ENCODE results near the gene ZNF142.
A peak's percentile ranks its signal among the peaks of the same experiment; 100 is the strongest.

Gene ZNF142

GRCh38 chr2:218671654-218672566 is 12.5 kb upstream of the ZNF142 start, which contains the start of the genes RNF25 and STK36:
TSS of gene RNF25 (minus strand) at chr2:218672002. CDS start at chr2:218671970, 32 bp downstream.
TSS of gene STK36 (plus strand) at chr2:218672086. CDS start at chr2:218672830, 744 bp downstream.
- H3K27ac ChIP-seq (ENCODE audit: insufficient read depth, low read length, poor library complexity, severe bottlenecking) = peak within 1 kb of the TSS; percentile 77
- H3K9me3 ChIP-seq (ENCODE audit: control insufficient read depth, low read length) = no peaks in the 10 kb centered on the region
- peak; percentile 68 to 73 (median 70) for DNase-seq
- H3K4me1 ChIP-seq (ENCODE audit: control insufficient read depth, insufficient read depth, low read length, poor library complexity, severe bottlenecking) = peaks cover 7% of the 10 kb centered on the region
- no peaks in the 10 kb centered on the region for H3K27me3 ChIP-seq (replicated peaks; ENCODE audit: control insufficient read depth, insufficient read depth, low read length, poor library complexity, severe bottlenecking)
- H3K36me3 ChIP-seq (ENCODE audit: control insufficient read depth, insufficient read depth, low read length) = peaks cover 20% of the 10 kb centered on the region
- H3K4me3 ChIP-seq (ENCODE audit: insufficient read depth, low read depth, low read length, poor library complexity, severe bottlenecking) = peak within 1 kb of the TSS; percentile 89

- H3K9me3 ChIP-seq (ENCODE audit: control insufficient read depth, low read length) = no peaks in the 10 kb centered on the region
- peak overlapping the region; percentile 89 for H3K4me3 ChIP-seq (ENCODE audit: insufficient read depth, low read depth, low read length, poor library complexity, severe bottlenecking)
- DNase-seq = no peak
- H3K36me3 ChIP-seq (ENCODE audit: control insufficient read depth, insufficient read depth, low read length) = peaks cover 25% of the 10 kb centered on the region
- no peaks in the 10 kb centered on the region for H3K27me3 ChIP-seq (replicated peaks; ENCODE audit: control insufficient read depth, insufficient read depth, low read length, poor library complexity, severe bottlenecking)
- peak overlapping the region; percentile 77 for H3K27ac ChIP-seq (ENCODE audit: insufficient read depth, low read length, poor library complexity, severe bottlenecking)
- peaks cover 7% of the 10 kb centered on the region for H3K4me1 ChIP-seq (ENCODE audit: control insufficient read depth, insufficient read depth, low read length, poor library complexity, severe bottlenecking)
Observed at GRCh38 chr2:218671097-218671653, 11.8 kb upstream of the ZNF142 start.

- H3K9me3 ChIP-seq (ENCODE audit: control insufficient read depth, low read length) = no peaks in the 10 kb centered on the region
- H3K4me1 ChIP-seq (ENCODE audit: control insufficient read depth, insufficient read depth, low read length, poor library complexity, severe bottlenecking) = peaks cover 7% of the 10 kb centered on the region
- H3K27me3 ChIP-seq (replicated peaks; ENCODE audit: control insufficient read depth, insufficient read depth, low read length, poor library complexity, severe bottlenecking) = no peaks in the 10 kb centered on the region
- H3K27ac ChIP-seq (ENCODE audit: insufficient read depth, low read length, poor library complexity, severe bottlenecking) = no peak overlapping the region
- DNase-seq = no peak
- H3K36me3 ChIP-seq (ENCODE audit: control insufficient read depth, insufficient read depth, low read length) = peaks cover 66% of the 10 kb centered on the region
- H3K4me3 ChIP-seq (ENCODE audit: insufficient read depth, low read depth, low read length, poor library complexity, severe bottlenecking) = no peak overlapping the region
Observed at GRCh38 chr2:218664653-218665052, 5.2 kb upstream of the ZNF142 start.

DNA sequence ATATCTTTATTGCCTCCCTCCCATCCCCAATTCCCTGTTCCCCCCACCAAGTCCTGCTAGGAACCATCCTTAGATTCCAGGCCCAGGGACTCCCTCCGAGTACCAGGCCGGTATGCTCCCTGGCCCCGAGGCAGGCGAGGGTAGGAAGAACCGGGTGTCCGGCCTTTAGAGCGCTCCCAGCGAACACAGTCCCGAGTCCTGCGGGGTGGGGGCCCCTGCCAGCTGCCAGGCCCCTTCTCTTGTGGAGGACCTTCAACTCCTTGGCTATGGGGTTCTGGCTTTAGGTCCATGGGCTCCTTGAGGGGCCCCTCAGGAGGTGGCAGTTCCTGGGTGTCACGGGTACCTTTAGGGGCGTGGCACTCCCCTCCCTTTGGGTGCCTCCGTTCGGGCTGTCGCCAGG is 4.5 kb upstream of the ZNF142 start:
- H3K4me1 ChIP-seq (ENCODE audit: control insufficient read depth, insufficient read depth, low read length, poor library complexity, severe bottlenecking) = peaks cover 8% of the 10 kb centered on the region
- no peak for DNase-seq
- no peaks in the 10 kb centered on the region for H3K27me3 ChIP-seq (replicated peaks; ENCODE audit: control insufficient read depth, insufficient read depth, low read length, poor library complexity, severe bottlenecking)
- H3K27ac ChIP-seq (ENCODE audit: insufficient read depth, low read length, poor library complexity, severe bottlenecking) = no peak overlapping the region
- peaks cover 62% of the 10 kb centered on the region for H3K36me3 ChIP-seq (ENCODE audit: control insufficient read depth, insufficient read depth, low read length)
- no peaks in the 10 kb centered on the region for H3K9me3 ChIP-seq (ENCODE audit: control insufficient read depth, low read length)
- H3K4me3 ChIP-seq (ENCODE audit: insufficient read depth, low read depth, low read length, poor library complexity, severe bottlenecking) = no peak overlapping the region

DNA sequence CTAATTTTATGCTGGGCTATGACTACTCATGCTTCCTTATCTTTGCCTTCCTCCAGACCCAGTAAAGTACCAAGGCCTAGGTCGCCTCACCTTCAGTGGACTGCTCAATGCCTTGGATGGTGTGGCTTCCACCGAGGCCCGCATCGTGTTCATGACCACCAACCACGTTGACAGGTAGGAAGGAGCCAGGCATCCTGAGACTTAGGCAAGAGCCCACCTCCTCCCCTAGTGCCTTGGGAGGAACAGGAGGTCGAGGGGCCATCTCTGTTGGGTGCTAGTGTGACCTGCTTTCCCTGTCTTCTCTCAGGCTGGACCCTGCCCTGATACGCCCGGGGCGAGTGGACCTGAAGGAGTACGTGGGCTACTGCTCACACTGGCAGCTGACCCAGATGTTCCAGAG is 3.4 kb upstream of the ZNF142 start:
- no peak overlapping the region for H3K27ac ChIP-seq (ENCODE audit: insufficient read depth, low read length, poor library complexity, severe bottlenecking)

DNA sequence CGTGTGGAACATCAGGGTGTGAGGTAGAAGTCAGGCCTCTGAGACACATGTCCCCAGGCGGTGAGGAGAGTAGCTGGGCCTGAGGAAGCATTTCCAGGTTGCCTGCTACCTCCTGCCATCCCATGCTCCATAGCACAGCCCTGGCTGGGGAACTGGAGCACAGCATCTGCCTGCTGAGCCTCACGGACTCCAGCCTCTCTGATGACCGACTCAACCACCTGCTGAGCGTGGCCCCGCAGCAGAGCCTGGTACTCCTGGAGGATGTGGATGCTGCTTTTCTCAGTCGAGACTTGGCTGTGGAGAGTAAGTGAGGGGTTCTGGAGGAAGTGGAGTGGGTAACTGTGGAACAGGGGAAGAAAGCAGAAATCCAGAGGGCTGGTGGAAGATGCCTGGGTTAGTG is 3.0 kb upstream of the ZNF142 start:
- Histone ChIP-seq H3K4me3 (ENCODE audit: insufficient read depth, low read depth, low read length, poor library complexity, severe bottlenecking) (no peak overlapping the region), H3K4me1 (ENCODE audit: control insufficient read depth, insufficient read depth, low read length, poor library complexity, severe bottlenecking) (peaks cover 8% of the 10 kb centered on the region), H3K27ac (ENCODE audit: insufficient read depth, low read length, poor library complexity, severe bottlenecking) (no peak overlapping the region), H3K9me3 (ENCODE audit: control insufficient read depth, low read length) (no peaks in the 10 kb centered on the region), H3K27me3 (replicated peaks; ENCODE audit: control insufficient read depth, insufficient read depth, low read length, poor library complexity, severe bottlenecking) (no peaks in the 10 kb centered on the region), H3K36me3 (ENCODE audit: control insufficient read depth, insufficient read depth, low read length) (peaks cover 50% of the 10 kb centered on the region)
- no peak for DNase-seq

More for the DNA sequence above, 3.4 kb upstream of the ZNF142 start:
- Histone ChIP-seq H3K27me3 (replicated peaks; ENCODE audit: control insufficient read depth, insufficient read depth, low read length, poor library complexity, severe bottlenecking) (no peaks in the 10 kb centered on the region), H3K4me1 (ENCODE audit: control insufficient read depth, insufficient read depth, low read length, poor library complexity, severe bottlenecking) (peaks cover 8% of the 10 kb centered on the region), H3K36me3 (ENCODE audit: control insufficient read depth, insufficient read depth, low read length) (peaks cover 54% of the 10 kb centered on the region), H3K9me3 (ENCODE audit: control insufficient read depth, low read length) (no peaks in the 10 kb centered on the region), H3K4me3 (ENCODE audit: insufficient read depth, low read depth, low read length, poor library complexity, severe bottlenecking) (no peak overlapping the region)
- no peak for DNase-seq

- Histone ChIP-seq H3K36me3 (ENCODE audit: control insufficient read depth, insufficient read depth, low read length) (peaks cover 44% of the 10 kb centered on the region), H3K27me3 (replicated peaks; ENCODE audit: control insufficient read depth, insufficient read depth, low read length, poor library complexity, severe bottlenecking) (no peaks in the 10 kb centered on the region), H3K27ac (ENCODE audit: insufficient read depth, low read length, poor library complexity, severe bottlenecking) (peak overlapping the region; percentile 70), H3K4me1 (ENCODE audit: control insufficient read depth, insufficient read depth, low read length, poor library complexity, severe bottlenecking) (peaks cover 8% of the 10 kb centered on the region), H3K9me3 (ENCODE audit: control insufficient read depth, low read length) (no peaks in the 10 kb centered on the region), H3K4me3 (ENCODE audit: insufficient read depth, low read depth, low read length, poor library complexity, severe bottlenecking) (peak overlapping the region; percentile 82)
- DNase-seq = no peak
Observed at GRCh38 chr2:218659988-218660358, 550 bp upstream of the ZNF142 start.

DNA sequence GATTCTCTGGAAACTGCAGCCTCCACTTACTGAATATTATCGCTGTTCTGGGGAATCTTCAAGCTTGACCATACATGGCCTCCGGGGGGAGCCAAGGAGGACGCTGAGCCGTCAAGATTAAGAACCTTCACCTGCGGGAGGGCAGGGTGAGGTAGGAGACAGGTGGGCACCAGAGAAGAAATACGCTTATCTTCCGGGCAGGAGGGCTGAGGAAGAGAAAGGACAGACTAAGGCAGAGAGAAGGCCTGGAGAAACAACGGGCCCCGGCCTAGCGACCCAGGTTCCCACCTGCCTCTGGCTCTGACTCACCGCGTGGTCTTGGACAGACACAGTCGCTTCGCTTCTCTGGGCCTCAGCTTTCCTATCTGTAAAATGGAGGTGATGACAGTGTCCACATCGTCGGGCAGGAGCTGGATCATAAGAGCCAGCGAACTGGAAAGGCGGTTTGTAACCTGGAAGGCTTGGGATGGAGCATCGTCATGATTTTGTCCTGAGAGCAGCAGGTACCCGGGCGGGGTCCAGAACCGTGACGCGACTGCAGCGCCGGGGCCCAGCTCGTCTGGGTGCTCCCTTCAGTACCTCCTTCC is 659 bp downstream of the ZNF142 start:
- no peaks in the 10 kb centered on the region for H3K27me3 ChIP-seq (replicated peaks; ENCODE audit: control insufficient read depth, insufficient read depth, low read length, poor library complexity, severe bottlenecking)
- peak overlapping the region; percentile 82 for H3K4me3 ChIP-seq (ENCODE audit: insufficient read depth, low read depth, low read length, poor library complexity, severe bottlenecking)
- H3K27ac ChIP-seq (ENCODE audit: insufficient read depth, low read length, poor library complexity, severe bottlenecking) = peak overlapping the region; percentile 70
- peaks cover 8% of the 10 kb centered on the region for H3K4me1 ChIP-seq (ENCODE audit: control insufficient read depth, insufficient read depth, low read length, poor library complexity, severe bottlenecking)
- peaks cover 43% of the 10 kb centered on the region for H3K36me3 ChIP-seq (ENCODE audit: control insufficient read depth, insufficient read depth, low read length)
- DNase-seq = peak in 2 of 3 donors; percentile 3 to 26
- H3K9me3 ChIP-seq (ENCODE audit: control insufficient read depth, low read length) = no peaks in the 10 kb centered on the region

- no peak for DNase-seq
- no peaks in the 10 kb centered on the region for H3K27me3 ChIP-seq (replicated peaks; ENCODE audit: control insufficient read depth, insufficient read depth, low read length, poor library complexity, severe bottlenecking)
- H3K27ac ChIP-seq (ENCODE audit: insufficient read depth, low read length, poor library complexity, severe bottlenecking) = no peak overlapping the region
- no peaks in the 10 kb centered on the region for H3K9me3 ChIP-seq (ENCODE audit: control insufficient read depth, low read length)
- H3K4me3 ChIP-seq (ENCODE audit: insufficient read depth, low read depth, low read length, poor library complexity, severe bottlenecking) = no peak overlapping the region
- peaks cover 48% of the 10 kb centered on the region for H3K36me3 ChIP-seq (ENCODE audit: control insufficient read depth, insufficient read depth, low read length)
- H3K4me1 ChIP-seq (ENCODE audit: control insufficient read depth, insufficient read depth, low read length, poor library complexity, severe bottlenecking) = peaks cover 8% of the 10 kb centered on the region
Observed at GRCh38 chr2:218655751-218656150, 3.7 kb downstream of the ZNF142 start.

GRCh38 chr2:218648787-218649100 is 10.7 kb downstream of the ZNF142 start:
- no peak for DNase-seq
- no peak overlapping the region for H3K27ac ChIP-seq (ENCODE audit: insufficient read depth, low read length, poor library complexity, severe bottlenecking)
- H3K4me1 ChIP-seq (ENCODE audit: control insufficient read depth, insufficient read depth, low read length, poor library complexity, severe bottlenecking) = peaks cover 3% of the 10 kb centered on the region
- no peak overlapping the region for H3K4me3 ChIP-seq (ENCODE audit: insufficient read depth, low read depth, low read length, poor library complexity, severe bottlenecking)
- H3K27me3 ChIP-seq (replicated peaks; ENCODE audit: control insufficient read depth, insufficient read depth, low read length, poor library complexity, severe bottlenecking) = no peaks in the 10 kb centered on the region
- H3K36me3 ChIP-seq (ENCODE audit: control insufficient read depth, insufficient read depth, low read length) = peaks cover 84% of the 10 kb centered on the region
- H3K9me3 ChIP-seq (ENCODE audit: control insufficient read depth, low read length) = no peaks in the 10 kb centered on the region
